HepG2 (cell line): ENCODE results near the gene NRG3. TPM values are rescaled to one million over a fixed set of nuclear protein-coding genes. Genes with fewer than 3 reads are reported as not detected.

Experiments
- ATAC-seq: fragments of 200-7000 bp; cut with Tn5 transposase; 3 replicates; pipeline ENCODE4 v1.9.1; 2020; ENCODE audit warnings: mild to moderate bottlenecking, moderate library complexity
- BruUV-seq: library from RNA; stranded (reverse); fragments of 400-500 nt; replicated peaks from 2 replicates; lab custom pipeline; 2021; lab: Mats Ljungman, UMichigan
- CTCF ChIA-PET: fragments of 300-600 bp; formaldehyde crosslinking; extraction: SDS; loops from one replicate; lab custom pipeline; 2021; ENCODE audit warnings: low total read pairs, inconsistent platforms, low intra/inter-chr PET ratio; lab: Yijun Ruan, JAX
- POLR2A ChIA-PET: fragments of 350-600 bp; sonication (Branson Sonifier 250); formaldehyde crosslinking; loops from one replicate; lab custom pipeline; 2020; ENCODE audit warnings: antibody characterized with exemption, inconsistent platforms; lab: Yijun Ruan, JAX
- DNase-seq: peaks from one replicate; pipeline ENCODE4 v3.0.0-alpha.2; 2015; ENCODE audit warnings: low spot score
- FAIRE-seq: peaks from 3 replicates; lab custom pipeline; 2011; peaks lifted over from hg19 to GRCh38; lab: Jason Lieb, UNC
- H2AFZ ChIP-seq: one replicate; pipeline ENCODE4 v1.6.1; 2011; ENCODE audit warnings: low read length, inconsistent platforms
- H3K27ac ChIP-seq: fragments of 300-600 bp; 3 replicates; pipeline ENCODE4 v1.8.0; 2011; ENCODE audit warnings: mixed run types, mild to moderate bottlenecking, mixed read lengths, low read length, inconsistent platforms; ENCODE audit not compliant: insufficient read depth; ENCODE audit errors: extremely low read length
- H3K27me3 ChIP-seq, 2 experiments: fragments of 200-600 bp in 1 of 2; 2 replicates in 1 of 2; 3 replicates in 1 of 2; pipeline versions ENCODE4 v1.6.0 to v1.8.0; 2011; ENCODE audit warnings: low read length in 2 of 2, mild to moderate bottlenecking in 2 of 2, moderate library complexity in 2 of 2, inconsistent platforms in 1 of 2; ENCODE audit not compliant: insufficient read depth in 2 of 2, control insufficient read depth in 1 of 2
- H3K36me3 ChIP-seq, 2 experiments: fragments of 200-600 bp in 1 of 2; replicated peaks in 1 of 2; 2 replicates in 1 of 2; 3 replicates in 1 of 2; pipeline versions ENCODE4 v1.5.1 to v1.8.0; 2011; ENCODE audit warnings: low read length in 2 of 2, inconsistent platforms in 1 of 2; ENCODE audit not compliant: insufficient read depth in 2 of 2, control insufficient read depth in 1 of 2
- H3K4me1 ChIP-seq: 2 replicates; pipeline ENCODE4 v1.5.1; 2012; ENCODE audit warnings: low read length, inconsistent platforms; ENCODE audit not compliant: insufficient read depth
- H3K4me2 ChIP-seq: 2 replicates; pipeline ENCODE4 v1.6.0; 2011; ENCODE audit warnings: low read depth, low read length, inconsistent platforms
- H3K4me3 ChIP-seq, 3 experiments: fragments of 200-600 bp in 1 of 3; sonication (generic), shearing (Covaris generic) in 1 of 3; replicated peaks in 1 of 3; 2 replicates each; pipeline ENCODE4 v1.5.1; 2011 to 2016; ENCODE audit warnings: low read length in 3 of 3, inconsistent platforms in 2 of 3, low read depth in 2 of 3, mild to moderate bottlenecking in 2 of 3, control low read depth in 1 of 3, mixed read lengths in 1 of 3; ENCODE audit not compliant: insufficient read depth in 1 of 3
- H3K79me2 ChIP-seq: one replicate; pipeline ENCODE4 v1.6.1; 2011; ENCODE audit warnings: low read length, inconsistent platforms; ENCODE audit not compliant: insufficient read depth
- H3K9ac ChIP-seq: 2 replicates; pipeline ENCODE4 v1.6.0; 2011; ENCODE audit warnings: mild to moderate bottlenecking, low read depth, low read length, inconsistent platforms; ENCODE audit not compliant: insufficient read depth
- H3K9me3 ChIP-seq: 2 replicates; pipeline ENCODE4 v1.5.1; 2012; ENCODE audit warnings: mild to moderate bottlenecking, low read length
- H4K20me1 ChIP-seq: 2 replicates; pipeline ENCODE4 v1.6.0; 2011; ENCODE audit warnings: inconsistent platforms, mild to moderate bottlenecking, low read length, moderate library complexity; ENCODE audit not compliant: insufficient read depth
- ARID5B ChIP-seq: IDR thresholded peaks from 2 replicates; pipeline ENCODE4 v1.4.0; 2020; ENCODE audit warnings: mild to moderate bottlenecking, missing genetic modification reagents
- FOXK1 ChIP-seq: sonication (generic); formaldehyde crosslinking; IDR thresholded peaks from 2 replicates; pipeline ENCODE4 v1.4.0; 2020; ENCODE audit warnings: low read depth, missing genetic modification reagents, borderline replicate concordance
- HOXD1 ChIP-seq: sonication (generic); formaldehyde crosslinking; IDR thresholded peaks from 2 replicates; pipeline ENCODE4 v1.5.0; 2020; ENCODE audit warnings: missing genetic modification reagents
- MYNN ChIP-seq: sonication (generic); formaldehyde crosslinking; IDR thresholded peaks from 2 replicates; pipeline ENCODE4 v1.4.0; 2020; ENCODE audit warnings: mild to moderate bottlenecking, low read depth, missing genetic modification reagents
- PAWR ChIP-seq: sonication (generic); formaldehyde crosslinking; IDR thresholded peaks from 2 replicates; pipeline ENCODE4 v1.4.0; 2020; ENCODE audit warnings: missing genetic modification reagents, mild to moderate bottlenecking, borderline replicate concordance
- ZNF354B ChIP-seq: sonication (generic); formaldehyde crosslinking; IDR thresholded peaks from 2 replicates; pipeline ENCODE4 v1.8.0; 2022; ENCODE audit warnings: mild to moderate bottlenecking, missing genetic modification reagents
- ZNF563 ChIP-seq: sonication (generic); formaldehyde crosslinking; IDR thresholded peaks from 2 replicates; pipeline ENCODE4 v1.8.0; 2022; ENCODE audit warnings: mild to moderate bottlenecking, moderate library complexity, missing genetic modification reagents
- ZNF605 ChIP-seq: sonication (generic); formaldehyde crosslinking; IDR thresholded peaks from 2 replicates; pipeline ENCODE4 v1.8.0; 2022; ENCODE audit warnings: mild to moderate bottlenecking, missing genetic modification reagents
- WGBS: methylation state at CpG from one replicate; pipeline ENCODE4 v1.1.6; 2017; ENCODE audit warnings: low lambda C conversion rate; 5-methylcytosine and 5-hydroxymethylcytosine counted together
- in situ Hi-C: cut with HindIII; loops from 2 replicates; pipeline ENCODE4 v1.10.0; 2017; ENCODE audit warnings: low pct_unique_long_range_greater_than_20kb; ENCODE audit not compliant: extremely low pct_ligation_motif_present
- intact Hi-C: fragments of 100-400 bp; cut with micrococcal nuclease; formaldehyde crosslinking; loops from one replicate; pipeline ENCODE4 v1.10.0; 2022; ENCODE audit not compliant: unreplicated experiment
- polyA plus RNA-seq, 8 experiments: library from polyadenylated mRNA; depleted of rRNA in 3 of 8; stranded (reverse) in 7 of 8; unstranded in 1 of 8; fragments of >200 nt; fragmentation: Illumina TruSeq in 4 of 8; extraction: Trizol in 4 of 8; gene quantifications; 2 replicates each; pipeline versions ENCODE4 v1.2.1 to v1.2.3, GENCODE V29; 2011 to 2016; ENCODE audit warnings: low read depth in 4 of 8, missing spikeins in 1 of 8, mixed read lengths in 1 of 8; ENCODE audit not compliant: insufficient read depth in 1 of 8
- total RNA-seq, 5 experiments: library from RNA; depleted of rRNA; stranded (reverse); fragments of >200 nt; fragmentation: Illumina TruSeq; extraction: Trizol; gene quantifications; 2 replicates each; pipeline ENCODE4 v1.2.3, GENCODE V29; 2016; ENCODE audit warnings: low read depth in 1 of 5
- TF ChIP-seq, protein P1 (sequence below): sonication (generic); formaldehyde crosslinking; IDR thresholded peaks from 2 replicates; pipeline ENCODE4 v1.8.1; 2023; ENCODE audit warnings: mild to moderate bottlenecking, moderate library complexity, missing genetic modification reagents
- TF ChIP-seq, protein P2 (sequence below): sonication (generic); formaldehyde crosslinking; IDR thresholded peaks from 2 replicates; pipeline ENCODE4 v1.8.1; 2023; ENCODE audit warnings: mild to moderate bottlenecking, missing genetic modification reagents

NRG3 gene
- total and polyA plus RNA-seq, 2 of the 13 experiments (the other 11 are each of a cell fraction or from before 2014, with no cell fraction given) = not detected

GRCh38 chr10:82277591-82277990 lies 402.6 kb downstream of the NRG3 start:
- intact Hi-C loops (no loop called here), in situ Hi-C loops (no loop called here)
- H3K9ac ChIP-seq = no peak overlapping the region
- no peak overlapping the region for H3K27ac ChIP-seq
- H3K9me3 ChIP-seq = peaks cover 83% of the 10 kb centered on the region
- WGBS = 8% methylated on average over 1 of the region's 1 CpG
- H3K79me2 ChIP-seq = no peaks in the 10 kb centered on the region
- no TSS peak for BruUV-seq
- ChIA-PET POLR2A (no interaction called here), CTCF (no interaction called here)
- H3K4me2 ChIP-seq = no peak overlapping the region
- TF ChIP-seq ZNF563 (CRISPR knock-in tag) (no peak), ARID5B (CRISPR knock-in tag) (no peak), MYNN (CRISPR knock-in tag) (no peak), ZNF354B (CRISPR knock-in tag) (no peak), FOXK1 (CRISPR knock-in tag) (no peak), HOXD1 (no peak), ZNF605 (no peak), PAWR (CRISPR knock-in tag) (no peak)
- TF ChIP-seq, protein P1, sequence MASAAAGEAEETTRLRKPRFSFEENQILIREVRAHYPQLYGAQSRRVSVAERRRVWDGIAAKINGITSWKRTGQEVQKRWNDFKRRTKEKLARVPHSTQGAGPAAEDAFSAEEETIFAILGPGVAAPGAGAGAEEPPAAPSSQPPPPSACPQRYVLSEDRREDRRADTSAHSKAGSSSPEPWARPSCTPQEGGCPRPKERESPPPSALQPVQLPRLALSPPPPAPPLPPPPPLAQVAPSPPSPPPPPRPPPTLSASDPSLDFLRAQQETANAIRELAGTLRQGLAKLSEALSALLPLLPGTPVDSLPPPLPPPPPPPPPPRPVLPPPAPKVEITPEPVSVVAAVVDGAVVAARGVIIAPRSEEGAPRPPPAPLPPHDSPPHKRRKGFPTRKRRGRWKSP = no peak
- TF ChIP-seq, protein P2, sequence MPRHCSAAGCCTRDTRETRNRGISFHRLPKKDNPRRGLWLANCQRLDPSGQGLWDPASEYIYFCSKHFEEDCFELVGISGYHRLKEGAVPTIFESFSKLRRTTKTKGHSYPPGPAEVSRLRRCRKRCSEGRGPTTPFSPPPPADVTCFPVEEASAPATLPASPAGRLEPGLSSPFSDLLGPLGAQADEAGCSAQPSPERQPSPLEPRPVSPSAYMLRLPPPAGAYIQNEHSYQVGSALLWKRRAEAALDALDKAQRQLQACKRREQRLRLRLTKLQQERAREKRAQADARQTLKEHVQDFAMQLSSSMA (CRISPR knock-in tag) = no peak
- ATAC-seq (no peak), DNase-seq (no peak), FAIRE-seq (no peak)
- H4K20me1 ChIP-seq = no peaks in the 10 kb centered on the region
- H2AFZ ChIP-seq = no peak overlapping the region
- H3K36me3 ChIP-seq = no peaks in the 10 kb centered on the region
- no peaks in the 10 kb centered on the region for H3K4me1 ChIP-seq
- no peak overlapping the region for H3K4me3 ChIP-seq
- no peaks in the 10 kb centered on the region; a peak in 1 of 5 replicates for H3K27me3 ChIP-seq
